ENCODE results near the gene SLC52A3.
"Not testable (repeated sequence)": the region's sequence is repeated elsewhere in the genome, so short reads cannot be mapped to it uniquely, and the experiment has no call there.

SLC52A3 gene

GRCh38 chr20:742156-742555 is 26.1 kb downstream of the SLC52A3 start:
- Histone ChIP-seq H3K27ac (ENCODE audit: low read length) (no peak overlapping the region), H3K36me3 (ENCODE audit: insufficient read depth, low read depth, low read length) (no peaks in the 10 kb centered on the region), H3K9me3 (ENCODE audit: insufficient read depth, low read depth, low read length) (peaks cover 16% of the 10 kb centered on the region), H3K4me3 (ENCODE audit: low read length) (no peak overlapping the region), H3K9ac (ENCODE audit: low read depth, low read length) (no peak overlapping the region), H3K4me1 (ENCODE audit: insufficient read depth, low read length) (no peaks in the 10 kb centered on the region), H3K27me3 (ENCODE audit: insufficient read depth, low read length) (peaks cover 4% of the 10 kb centered on the region; the same call in 1 of the 2 replicates)

GRCh38 chr20:741620-742019 is 26.7 kb downstream of the SLC52A3 start:
- Histone ChIP-seq H3K9ac (ENCODE audit: low read depth, low read length) (no peak overlapping the region), H3K27ac (ENCODE audit: low read length) (no peak overlapping the region), H3K36me3 (ENCODE audit: insufficient read depth, low read depth, low read length) (no peaks in the 10 kb centered on the region), H3K4me3 (ENCODE audit: low read length) (no peak overlapping the region), H3K4me1 (ENCODE audit: insufficient read depth, low read length) (no peaks in the 10 kb centered on the region), H3K27me3 (ENCODE audit: insufficient read depth, low read length) (peaks cover 4% of the 10 kb centered on the region; the same call in 1 of the 2 replicates), H3K9me3 (ENCODE audit: insufficient read depth, low read depth, low read length) (peaks cover 15% of the 10 kb centered on the region)

- Histone ChIP-seq H3K9me3 (ENCODE audit: insufficient read depth, low read depth, low read length) (peaks cover 2% of the 10 kb centered on the region), H3K36me3 (ENCODE audit: insufficient read depth, low read depth, low read length) (no peaks in the 10 kb centered on the region), H3K27me3 (ENCODE audit: insufficient read depth, low read length) (peaks cover 4% of the 10 kb centered on the region; the same call in 1 of the 2 replicates), H3K4me1 (ENCODE audit: insufficient read depth, low read length) (no peaks in the 10 kb centered on the region), H3K9ac (ENCODE audit: low read depth, low read length) (no peak overlapping the region), H3K27ac (ENCODE audit: low read length) (no peak overlapping the region), H3K4me3 (ENCODE audit: low read length) (no peak overlapping the region)
These were observed 28.1 kb downstream of the SLC52A3 start for GRCh38 chr20:740162-740561.

DNA sequence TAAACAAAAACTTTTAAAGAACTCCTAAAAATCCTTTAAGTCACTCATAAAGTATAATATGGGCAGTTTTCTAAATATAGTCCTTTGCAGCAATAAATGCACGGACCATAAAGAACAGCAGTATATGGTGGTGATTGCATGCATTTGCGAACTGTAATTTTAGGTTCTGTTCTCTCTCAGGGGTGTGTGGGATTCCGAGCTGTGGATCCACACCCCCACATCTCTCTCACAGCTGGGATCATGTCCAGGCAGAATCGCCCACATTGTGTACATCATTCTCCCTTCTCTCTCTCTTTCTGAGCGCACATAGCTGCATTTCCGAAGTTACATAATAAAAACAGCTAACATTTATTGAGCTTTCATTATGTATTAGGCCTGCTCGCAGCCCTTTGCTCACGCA is 28.6 kb downstream of the SLC52A3 start:
- H3K4me1 ChIP-seq (ENCODE audit: insufficient read depth, low read length) = no peaks in the 10 kb centered on the region
- no peaks in the 10 kb centered on the region; the same call in 1 of the 2 replicates for H3K9me3 ChIP-seq (ENCODE audit: insufficient read depth, low read depth, low read length)
- H3K9ac ChIP-seq (ENCODE audit: low read depth, low read length) = no peak overlapping the region
- H3K4me3 ChIP-seq (ENCODE audit: low read length) = no peak overlapping the region
- H3K27me3 ChIP-seq (ENCODE audit: insufficient read depth, low read length) = peaks cover 4% of the 10 kb centered on the region; the same call in 1 of the 2 replicates
- H3K36me3 ChIP-seq (ENCODE audit: insufficient read depth, low read depth, low read length) = no peaks in the 10 kb centered on the region
- no peak overlapping the region for H3K27ac ChIP-seq (ENCODE audit: low read length)

DNA sequence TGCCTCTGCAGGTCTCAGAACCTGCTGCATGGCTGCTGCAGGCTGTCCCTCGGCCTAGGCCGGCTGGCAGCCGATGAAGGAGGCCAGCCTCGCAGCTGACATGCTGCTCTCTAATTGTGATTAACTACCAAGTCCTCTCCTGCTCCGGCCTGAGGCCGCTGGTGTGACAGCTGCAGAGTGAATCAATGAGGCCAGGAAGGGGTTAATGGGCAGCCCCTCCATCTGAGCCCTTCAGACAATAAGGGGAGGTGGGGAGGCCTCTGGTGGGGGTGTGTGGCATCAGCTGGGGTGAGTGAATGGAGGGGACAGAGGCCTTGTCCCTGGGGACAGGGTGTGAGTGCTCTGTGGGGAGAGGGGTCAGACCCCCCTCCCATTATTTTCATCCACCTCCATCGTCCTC is 34.4 kb downstream of the SLC52A3 start:
- H3K36me3 ChIP-seq (ENCODE audit: insufficient read depth, low read depth, low read length) = no peaks in the 10 kb centered on the region
- no peaks in the 10 kb centered on the region for H3K9me3 ChIP-seq (ENCODE audit: insufficient read depth, low read depth, low read length)
- H3K27me3 ChIP-seq (ENCODE audit: insufficient read depth, low read length) = peaks cover 6% of the 10 kb centered on the region
- H3K4me1 ChIP-seq (ENCODE audit: insufficient read depth, low read length) = 0 out of 2 replicates have a peak, but pooled peaks cover 2% of the 10 kb centered on the region
- no peak overlapping the region for H3K27ac ChIP-seq (ENCODE audit: low read length)
- H3K4me3 ChIP-seq (ENCODE audit: low read length) = no peak overlapping the region
- no peak overlapping the region for H3K9ac ChIP-seq (ENCODE audit: low read depth, low read length)

- Histone ChIP-seq H3K9ac (ENCODE audit: low read depth, low read length) (peak overlapping the region; percentile 31; the same call in 1 of the 2 replicates), H3K9me3 (ENCODE audit: insufficient read depth, low read depth, low read length) (no peaks in the 10 kb centered on the region), H3K4me1 (ENCODE audit: insufficient read depth, low read length) (0 out of 2 replicates have a peak, but pooled peaks cover 2% of the 10 kb centered on the region), H3K36me3 (ENCODE audit: insufficient read depth, low read depth, low read length) (no peaks in the 10 kb centered on the region), H3K4me3 (ENCODE audit: low read length) (no peak overlapping the region), H3K27ac (ENCODE audit: low read length) (no peak overlapping the region), H3K27me3 (ENCODE audit: insufficient read depth, low read length) (peaks cover 15% of the 10 kb centered on the region)
These were observed 35.6 kb downstream of the SLC52A3 start for GRCh38 chr20:732727-733126.

DNA sequence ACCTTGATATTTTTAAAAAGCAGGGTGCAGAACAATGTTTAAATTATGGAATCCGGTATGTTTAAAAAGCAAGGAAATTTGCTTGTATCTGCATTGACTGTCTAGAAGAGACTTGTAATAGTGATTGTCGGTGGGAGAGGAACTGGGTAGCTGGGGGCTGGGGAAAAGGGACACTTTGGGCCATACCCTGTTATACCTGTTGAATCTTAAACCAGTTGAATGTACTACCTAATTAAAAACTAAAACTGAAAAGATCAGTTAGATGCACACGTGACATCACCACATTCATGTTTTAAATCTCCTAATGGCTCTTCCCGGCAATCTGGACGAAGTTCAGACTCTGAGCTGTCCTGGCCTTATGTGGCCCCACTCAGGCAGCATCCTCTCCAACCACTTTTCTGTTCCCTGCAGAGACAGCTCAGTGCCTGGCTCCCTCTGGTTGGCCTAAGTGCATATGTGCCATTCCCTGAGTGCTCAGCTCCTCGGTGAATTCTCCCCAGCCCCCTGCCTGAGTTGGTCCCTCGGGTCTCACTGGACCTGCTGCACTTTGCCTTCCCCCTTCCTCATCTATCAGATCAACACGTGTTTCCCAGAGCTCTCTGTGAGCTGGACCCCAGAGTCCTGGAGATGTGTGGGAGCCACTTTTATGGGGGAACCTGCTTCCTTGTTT is 36.3 kb downstream of the SLC52A3 start:
- Histone ChIP-seq H3K4me1 (ENCODE audit: insufficient read depth, low read length) (0 out of 2 replicates have a peak, but pooled peaks cover 2% of the 10 kb centered on the region), H3K4me3 (ENCODE audit: low read length) (no peak overlapping the region), H3K36me3 (ENCODE audit: insufficient read depth, low read depth, low read length) (no peaks in the 10 kb centered on the region), H3K27me3 (ENCODE audit: insufficient read depth, low read length) (peaks cover 18% of the 10 kb centered on the region), H3K9ac (ENCODE audit: low read depth, low read length) (peak overlapping the region; percentile 31; the same call in 1 of the 2 replicates), H3K9me3 (ENCODE audit: insufficient read depth, low read depth, low read length) (no peaks in the 10 kb centered on the region), H3K27ac (ENCODE audit: low read length) (no peak overlapping the region)

DNA sequence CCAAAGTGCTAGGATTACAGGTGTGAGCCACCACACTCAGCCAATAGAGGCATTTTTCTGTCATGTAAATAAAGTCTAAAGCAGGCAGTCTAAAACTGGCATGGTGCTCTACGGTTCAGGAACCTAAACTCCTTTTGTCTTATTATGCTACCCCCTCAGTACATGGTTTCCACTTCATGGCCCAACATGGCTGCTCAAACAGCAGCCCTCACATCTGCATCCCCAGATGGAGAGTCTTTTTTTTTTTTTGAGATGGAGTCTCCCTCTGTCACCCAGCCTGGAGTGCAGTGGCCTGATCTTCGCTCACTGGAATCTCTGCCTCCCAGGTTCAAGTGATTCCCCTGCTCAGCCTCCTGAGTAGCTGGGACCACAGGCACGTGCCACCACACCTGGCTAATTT is 38.3 kb downstream of the SLC52A3 start:
- Histone ChIP-seq H3K4me1 (ENCODE audit: insufficient read depth, low read length) (0 out of 2 replicates have a peak, but pooled peaks cover 2% of the 10 kb centered on the region), H3K36me3 (ENCODE audit: insufficient read depth, low read depth, low read length) (no peaks in the 10 kb centered on the region), H3K4me3 (ENCODE audit: low read length) (no peak overlapping the region), H3K9me3 (ENCODE audit: insufficient read depth, low read depth, low read length) (no peaks in the 10 kb centered on the region), H3K27me3 (ENCODE audit: insufficient read depth, low read length) (peaks cover 35% of the 10 kb centered on the region), H3K27ac (ENCODE audit: low read length) (no peak overlapping the region), H3K9ac (ENCODE audit: low read depth, low read length) (no peak overlapping the region)

- H3K27me3 ChIP-seq (ENCODE audit: insufficient read depth, low read length) = peaks cover 35% of the 10 kb centered on the region
- H3K4me3 ChIP-seq (ENCODE audit: low read length) = peak overlapping the region; percentile 59; the same call in 1 of the 2 replicates
- H3K9me3 ChIP-seq (ENCODE audit: insufficient read depth, low read depth, low read length) = no peaks in the 10 kb centered on the region
- no peak overlapping the region for H3K27ac ChIP-seq (ENCODE audit: low read length)
- H3K9ac ChIP-seq (ENCODE audit: low read depth, low read length) = no peak overlapping the region; the same call in 1 of the 2 replicates
- H3K4me1 ChIP-seq (ENCODE audit: insufficient read depth, low read length) = 0 out of 2 replicates have a peak, but pooled peaks cover 2% of the 10 kb centered on the region
- no peaks in the 10 kb centered on the region for H3K36me3 ChIP-seq (ENCODE audit: insufficient read depth, low read depth, low read length)
These were observed 39.9 kb downstream of the SLC52A3 start for GRCh38 chr20:728256-728944.

- Histone ChIP-seq H3K27ac (ENCODE audit: low read length) (no peak overlapping the region), H3K4me3 (ENCODE audit: low read length) (no peak overlapping the region), H3K9me3 (ENCODE audit: insufficient read depth, low read depth, low read length) (no peaks in the 10 kb centered on the region), H3K36me3 (ENCODE audit: insufficient read depth, low read depth, low read length) (no peaks in the 10 kb centered on the region), H3K9ac (ENCODE audit: low read depth, low read length) (no peak overlapping the region), H3K27me3 (ENCODE audit: insufficient read depth, low read length) (peaks cover 47% of the 10 kb centered on the region), H3K4me1 (ENCODE audit: insufficient read depth, low read length) (no peaks in the 10 kb centered on the region)
These were observed 42.1 kb downstream of the SLC52A3 start for GRCh38 chr20:726160-726559.

DNA sequence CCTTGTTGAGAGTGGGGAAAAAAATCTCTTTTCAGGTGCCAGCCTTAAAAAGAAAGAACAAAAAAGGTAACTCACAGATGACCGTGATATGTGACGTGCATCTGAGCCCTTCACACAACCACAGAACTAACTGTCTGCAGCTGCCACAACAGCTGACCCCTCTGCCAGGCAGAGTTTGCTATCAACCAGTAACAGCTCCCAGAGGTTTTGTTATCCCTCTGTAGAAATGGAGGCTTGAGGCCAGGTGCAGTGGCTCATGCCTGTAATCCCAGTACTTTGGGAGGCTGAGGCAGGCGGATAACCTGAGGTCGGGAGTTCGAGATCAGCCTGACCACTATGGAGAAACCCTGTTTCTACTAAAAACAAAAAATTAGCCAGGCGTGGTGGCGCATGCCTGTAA is 42.8 kb downstream of the SLC52A3 start:
- Histone ChIP-seq H3K4me3 (ENCODE audit: low read length) (no peak overlapping the region), H3K27me3 (ENCODE audit: insufficient read depth, low read length) (peaks cover 47% of the 10 kb centered on the region), H3K4me1 (ENCODE audit: insufficient read depth, low read length) (no peaks in the 10 kb centered on the region), H3K36me3 (ENCODE audit: insufficient read depth, low read depth, low read length) (no peaks in the 10 kb centered on the region), H3K9ac (ENCODE audit: low read depth, low read length) (no peak overlapping the region), H3K9me3 (ENCODE audit: insufficient read depth, low read depth, low read length) (no peaks in the 10 kb centered on the region), H3K27ac (ENCODE audit: low read length) (no peak overlapping the region)

- not testable (repeated sequence) for H3K27ac ChIP-seq (ENCODE audit: low read length); H3K4me3 ChIP-seq (ENCODE audit: low read length); H3K9ac ChIP-seq (ENCODE audit: low read depth, low read length); H3K9me3 ChIP-seq (ENCODE audit: insufficient read depth, low read depth, low read length); H3K36me3 ChIP-seq (ENCODE audit: insufficient read depth, low read depth, low read length); H3K4me1 ChIP-seq (ENCODE audit: insufficient read depth, low read length)
- H3K27me3 ChIP-seq (ENCODE audit: insufficient read depth, low read length) = peaks cover 47% of the 10 kb centered on the region
These were observed 43.5 kb downstream of the SLC52A3 start for GRCh38 chr20:724797-725196.
